HepG2 (cell line): ENCODE data around the gene FDXACB1. TPM values are rescaled to one million over a fixed set of nuclear protein-coding genes. Genes with fewer than 3 reads are reported as not detected.

ENCODE experiments used
- ARID2 ChIP-seq: sonication (generic); formaldehyde crosslinking; IDR thresholded peaks from 2 replicates; pipeline ENCODE4 v1.8.1; 2022; ENCODE audit warnings: mild to moderate bottlenecking, missing genetic modification reagents, borderline replicate concordance
- HMGXB4 ChIP-seq, 2 experiments: sonication (generic) in 1 of 2; formaldehyde crosslinking in 1 of 2; IDR thresholded peaks; 2 replicates each; pipeline versions ENCODE4 v1.4.0 to v1.6.1; 2018 to 2020; ENCODE audit warnings: missing genetic modification reagents in 2 of 2, borderline replicate concordance in 1 of 2, low read depth in 1 of 2, mild to moderate bottlenecking in 1 of 2, missing biosample characterization in 1 of 2
- KDM6A ChIP-seq: IDR thresholded peaks from 2 replicates; pipeline ENCODE4 v1.6.1; 2016; ENCODE audit warnings: low read depth
- KLF12 ChIP-seq: sonication (generic); formaldehyde crosslinking; IDR thresholded peaks from 2 replicates; pipeline ENCODE4 v1.4.0; 2020; ENCODE audit warnings: missing genetic modification reagents, borderline replicate concordance
- KMT2B ChIP-seq: IDR thresholded peaks from 2 replicates; pipeline ENCODE4 v1.6.1; 2016; ENCODE audit warnings: missing genetic modification reagents, missing compliant biosample characterization
- NPAS2 ChIP-seq: sonication (generic); formaldehyde crosslinking; IDR thresholded peaks from 2 replicates; pipeline ENCODE4 v1.8.0; 2022; ENCODE audit warnings: mild to moderate bottlenecking, missing genetic modification reagents, borderline replicate concordance
- POLR2AphosphoS5 ChIP-seq: IDR thresholded peaks from 2 replicates; pipeline ENCODE4 v1.6.1; 2012; ENCODE audit warnings: low read depth, low read length
- REPIN1 ChIP-seq: sonication (generic); formaldehyde crosslinking; IDR thresholded peaks from 2 replicates; pipeline ENCODE4 v1.8.0; 2022; ENCODE audit warnings: missing genetic modification reagents, low read depth, mild to moderate bottlenecking, borderline replicate concordance
- SIN3A ChIP-seq: IDR thresholded peaks from 2 replicates; pipeline ENCODE4 v1.6.1; 2011; ENCODE audit warnings: low read depth, mild to moderate bottlenecking, control low read depth, low read length, borderline replicate concordance
- ZBTB2 ChIP-seq: sonication (generic); formaldehyde crosslinking; IDR thresholded peaks from 2 replicates; pipeline ENCODE4 v1.8.0; 2022; ENCODE audit warnings: low read depth, missing genetic modification reagents
- ZBTB40 ChIP-seq, 2 experiments: fragments of 450-650 bp in 1 of 2; sonication (generic) in 1 of 2; formaldehyde crosslinking in 1 of 2; IDR thresholded peaks; 2 replicates each; pipeline versions ENCODE4 v1.6.1 to v1.8.0; 2016 to 2022; ENCODE audit warnings: antibody characterized with exemption in 1 of 2, mild to moderate bottlenecking in 1 of 2, missing genetic modification reagents in 1 of 2
- ZNF225 ChIP-seq: sonication (generic); formaldehyde crosslinking; IDR thresholded peaks from 2 replicates; pipeline ENCODE4 v1.4.0; 2020; ENCODE audit warnings: mild to moderate bottlenecking, missing genetic modification reagents
- ZNF33B ChIP-seq: sonication (generic); formaldehyde crosslinking; IDR thresholded peaks from 2 replicates; pipeline ENCODE4 v1.5.1; 2020; ENCODE audit warnings: mild to moderate bottlenecking, missing genetic modification reagents
- polyA plus RNA-seq, 8 experiments: library from polyadenylated mRNA; depleted of rRNA in 3 of 8; stranded (reverse) in 7 of 8; unstranded in 1 of 8; fragments of >200 nt; fragmentation: Illumina TruSeq in 4 of 8; extraction: Trizol in 4 of 8; gene quantifications; 2 replicates each; pipeline versions ENCODE4 v1.2.1 to v1.2.3, GENCODE V29; 2011 to 2016; ENCODE audit warnings: low read depth in 4 of 8, missing spikeins in 1 of 8, mixed read lengths in 1 of 8; ENCODE audit not compliant: insufficient read depth in 1 of 8
- total RNA-seq, 5 experiments: library from RNA; depleted of rRNA; stranded (reverse); fragments of >200 nt; fragmentation: Illumina TruSeq; extraction: Trizol; gene quantifications; 2 replicates each; pipeline ENCODE4 v1.2.3, GENCODE V29; 2016; ENCODE audit warnings: low read depth in 1 of 5
- TF ChIP-seq, protein P1 (sequence below): sonication (generic); formaldehyde crosslinking; IDR thresholded peaks from 2 replicates; pipeline ENCODE4 v1.4.0; 2020; ENCODE audit warnings: mild to moderate bottlenecking, missing genetic modification reagents

Gene FDXACB1
- total and polyA plus RNA-seq, 2 of the 13 experiments (the other 11 are each of a cell fraction or from before 2014, with no cell fraction given) = 1.1 to 3.4 TPM

GRCh38 chr11:111870886-111871692, 7.9 kb downstream of the FDXACB1 start, which contains the start of gene ALG9 (continued):
- no peak for TF ChIP-seq ZBTB40 (IDR thresholded peaks at IDR 0.05)
- peak; percentile 53; the same call in 1 of the 2 replicates for TF ChIP-seq ZBTB40 (CRISPR knock-in tag; IDR thresholded peaks at IDR 0.05)
- no peak for TF ChIP-seq NPAS2 (CRISPR knock-in tag)
- peak; percentile 78; the same call in 1 of the 2 replicates for TF ChIP-seq ZNF225 (CRISPR knock-in tag)
- TF ChIP-seq ARID2 (CRISPR knock-in tag) = 0 out of 2 replicates have a peak, but pooled peaks have one; percentile 35
- TF ChIP-seq KDM6A (CRISPR knock-in tag) = no peak
- no peak for TF ChIP-seq ZNF33B
- peak; percentile 48; the same call in 1 of the 2 replicates for TF ChIP-seq REPIN1 (CRISPR knock-in tag)
- peak; percentile 79 to 83; a peak in 3 of 4 replicates for TF ChIP-seq HMGXB4 (CRISPR knock-in tag; IDR thresholded peaks at IDR 0.05; ENCODE audit: borderline replicate concordance in 1 of 2, low read depth in 1 of 2)
- 0 out of 2 replicates have a peak, but pooled peaks have one; percentile 48 for TF ChIP-seq ZBTB2 (CRISPR knock-in tag)
- peak; percentile 74; the same call in 1 of the 2 replicates for TF ChIP-seq KLF12 (CRISPR knock-in tag)
- TF ChIP-seq KMT2B (CRISPR knock-in tag) = peak; percentile 95
- TF ChIP-seq, protein P1, sequence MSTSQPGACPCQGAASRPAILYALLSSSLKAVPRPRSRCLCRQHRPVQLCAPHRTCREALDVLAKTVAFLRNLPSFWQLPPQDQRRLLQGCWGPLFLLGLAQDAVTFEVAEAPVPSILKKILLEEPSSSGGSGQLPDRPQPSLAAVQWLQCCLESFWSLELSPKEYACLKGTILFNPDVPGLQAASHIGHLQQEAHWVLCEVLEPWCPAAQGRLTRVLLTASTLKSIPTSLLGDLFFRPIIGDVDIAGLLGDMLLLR (CRISPR knock-in tag) = peak; percentile 81; the same call in 1 of the 2 replicates
- TF ChIP-seq POLR2AphosphoS5 = peak; percentile 49; the same call in 1 of the 2 replicates
- TF ChIP-seq SIN3A = peak; percentile 34; the same call in 1 of the 2 replicates
